Measurements from ENCODE around the gene TXNRD1. TPM values are rescaled to one million over a fixed set of nuclear protein-coding genes. Genes with fewer than 3 reads are reported as not detected.

TXNRD1 gene
- total RNA-seq, 2 donors from 2014 or later = 110 to 129 TPM

- no peak overlapping the region for H3K4me3 ChIP-seq
- no peaks in the 10 kb centered on the region for H3K9me3 ChIP-seq
- H3K27me3 ChIP-seq = no peaks in the 10 kb centered on the region
- DNase-seq = no peak
- no peak overlapping the region for H3K27ac ChIP-seq
- H3K9ac ChIP-seq (ENCODE audit: low read depth in 2 of 2, low read length in 2 of 2) = no peak overlapping the region
- intact Hi-C loops (cut with DNase I) = no loop called here
- no peak for TF ChIP-seq CTCF (IDR thresholded peaks at IDR 0.05)
- no peaks in the 10 kb centered on the region for H3K4me1 ChIP-seq
- H3K36me3 ChIP-seq = no peaks in the 10 kb centered on the region
Measured at GRCh38 chr12:104342635-104343249, 127.2 kb downstream of the TXNRD1 start.

GRCh38 chr12:104344682-104345081, 129.1 kb downstream of the TXNRD1 start:
- intact Hi-C loops (cut with DNase I) = no loop called here

GRCh38 chr12:104345234-104346066, 129.9 kb downstream of the TXNRD1 start:
- H3K4me1 ChIP-seq = no peaks in the 10 kb centered on the region
- DNase-seq = no peak
- H3K27ac ChIP-seq = no peak overlapping the region
- H3K4me3 ChIP-seq = no peak overlapping the region
- intact Hi-C loops (cut with DNase I) = no loop called here
- H3K9me3 ChIP-seq = no peaks in the 10 kb centered on the region
- H3K27me3 ChIP-seq = no peaks in the 10 kb centered on the region
- no peak for TF ChIP-seq CTCF (IDR thresholded peaks at IDR 0.05)
- H3K9ac ChIP-seq (ENCODE audit: low read depth in 2 of 2, low read length in 2 of 2) = no peak overlapping the region
- no peaks in the 10 kb centered on the region for H3K36me3 ChIP-seq

More at GRCh38 chr12:104344682-104345081, 129.1 kb downstream of the TXNRD1 start:
- no peaks in the 10 kb centered on the region for H3K9me3 ChIP-seq
- no peak overlapping the region for H3K4me3 ChIP-seq
- no peaks in the 10 kb centered on the region for H3K36me3 ChIP-seq
- H3K9ac ChIP-seq (ENCODE audit: low read depth in 2 of 2, low read length in 2 of 2) = no peak overlapping the region
- H3K27me3 ChIP-seq = no peaks in the 10 kb centered on the region
- no peaks in the 10 kb centered on the region for H3K4me1 ChIP-seq
- no peak for DNase-seq
- TF ChIP-seq CTCF (IDR thresholded peaks at IDR 0.05) = no peak
- no peak overlapping the region for H3K27ac ChIP-seq

- no peak overlapping the region for H3K9ac ChIP-seq (ENCODE audit: low read depth in 2 of 2, low read length in 2 of 2)
- H3K4me1 ChIP-seq = no peaks in the 10 kb centered on the region
- TF ChIP-seq CTCF (IDR thresholded peaks at IDR 0.05) = no peak
- no peak overlapping the region for H3K4me3 ChIP-seq
- H3K36me3 ChIP-seq = no peaks in the 10 kb centered on the region
- no peaks in the 10 kb centered on the region for H3K27me3 ChIP-seq
- no peak overlapping the region for H3K27ac ChIP-seq
- H3K9me3 ChIP-seq = no peaks in the 10 kb centered on the region
- intact Hi-C loops (cut with DNase I) = no loop called here
- DNase-seq = no peak
Measured at GRCh38 chr12:104347374-104348075, 131.9 kb downstream of the TXNRD1 start.

- Histone ChIP-seq H3K4me3 (no peak overlapping the region), H3K9ac (ENCODE audit: low read depth in 2 of 2, low read length in 2 of 2) (no peak overlapping the region), H3K27me3 (no peaks in the 10 kb centered on the region), H3K27ac (no peak overlapping the region), H3K36me3 (no peaks in the 10 kb centered on the region), H3K9me3 (no peaks in the 10 kb centered on the region), H3K4me1 (no peaks in the 10 kb centered on the region)
- TF ChIP-seq CTCF (IDR thresholded peaks at IDR 0.05) = no peak
- DNase-seq = no peak
- intact Hi-C loops (cut with DNase I) = no loop called here
Measured at GRCh38 chr12:104348283-104348993, 132.9 kb downstream of the TXNRD1 start.
